GM12873 (cell line): ENCODE results near the gene UNCX.

Source experiments
- TF ChIP-seq, protein P1 (sequence below): IDR thresholded peaks from 2 replicates; pipeline ENCODE4 v1.5.1; 2012; ENCODE audit warnings: low read depth, mild to moderate bottlenecking, moderate library complexity, low read length, control low read depth; ENCODE audit not compliant: insufficient read depth; ENCODE audit errors: missing control alignments

Gene UNCX

DNA sequence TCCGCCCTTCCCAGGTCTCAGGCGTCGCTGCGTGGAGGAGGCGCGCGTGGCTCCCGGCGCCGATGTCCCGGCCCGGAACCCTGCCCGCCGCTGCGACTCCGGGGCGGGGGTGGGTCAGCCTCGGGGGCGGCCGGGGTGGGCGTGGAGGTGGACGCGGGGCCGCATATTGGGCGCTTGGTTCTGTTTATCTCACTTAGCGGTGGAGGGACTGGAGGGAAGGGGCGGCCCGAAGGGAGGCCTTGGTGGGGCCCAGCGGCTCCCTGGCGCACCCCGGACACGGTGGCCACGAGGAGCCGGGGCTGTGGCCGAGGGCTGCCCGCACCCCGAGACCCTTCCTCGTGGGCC is 8.6 kb downstream of the UNCX start:
- TF ChIP-seq, protein P1, sequence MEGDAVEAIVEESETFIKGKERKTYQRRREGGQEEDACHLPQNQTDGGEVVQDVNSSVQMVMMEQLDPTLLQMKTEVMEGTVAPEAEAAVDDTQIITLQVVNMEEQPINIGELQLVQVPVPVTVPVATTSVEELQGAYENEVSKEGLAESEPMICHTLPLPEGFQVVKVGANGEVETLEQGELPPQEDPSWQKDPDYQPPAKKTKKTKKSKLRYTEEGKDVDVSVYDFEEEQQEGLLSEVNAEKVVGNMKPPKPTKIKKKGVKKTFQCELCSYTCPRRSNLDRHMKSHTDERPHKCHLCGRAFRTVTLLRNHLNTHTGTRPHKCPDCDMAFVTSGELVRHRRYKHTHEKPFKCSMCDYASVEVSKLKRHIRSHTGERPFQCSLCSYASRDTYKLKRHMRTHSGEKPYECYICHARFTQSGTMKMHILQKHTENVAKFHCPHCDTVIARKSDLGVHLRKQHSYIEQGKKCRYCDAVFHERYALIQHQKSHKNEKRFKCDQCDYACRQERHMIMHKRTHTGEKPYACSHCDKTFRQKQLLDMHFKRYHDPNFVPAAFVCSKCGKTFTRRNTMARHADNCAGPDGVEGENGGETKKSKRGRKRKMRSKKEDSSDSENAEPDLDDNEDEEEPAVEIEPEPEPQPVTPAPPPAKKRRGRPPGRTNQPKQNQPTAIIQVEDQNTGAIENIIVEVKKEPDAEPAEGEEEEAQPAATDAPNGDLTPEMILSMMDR, result no peak

DNA sequence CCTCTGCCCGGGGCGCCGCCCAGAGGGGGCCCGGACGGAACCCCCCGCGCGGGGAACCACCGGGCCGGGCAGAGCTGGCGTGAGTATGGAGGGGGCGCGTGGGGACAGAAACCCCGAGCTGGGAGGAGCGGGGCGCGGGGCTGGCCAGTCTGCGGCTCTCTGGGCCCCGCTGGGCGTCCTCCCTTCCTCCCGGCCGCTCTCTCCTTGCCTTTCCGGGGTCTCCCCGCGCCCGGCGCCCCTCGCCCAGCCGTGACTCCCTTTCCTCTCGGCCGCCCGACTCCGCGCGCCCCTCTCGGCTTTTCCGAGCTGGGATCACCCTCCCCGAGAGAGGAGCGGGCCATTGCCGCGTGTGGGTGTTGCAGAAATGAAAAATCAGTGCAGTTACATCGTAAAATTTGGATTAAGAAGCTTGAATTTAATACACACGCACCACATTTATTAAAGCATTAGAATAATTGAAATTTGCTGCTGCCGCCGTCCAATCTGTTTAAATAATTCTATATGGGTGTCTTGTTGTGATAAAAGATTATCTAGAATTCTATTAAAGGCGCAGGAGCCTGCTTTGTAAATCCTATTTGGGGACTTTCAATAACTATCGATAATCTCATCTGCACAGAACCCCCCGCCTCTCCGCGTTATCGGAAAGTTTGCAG is 9.1 kb downstream of the UNCX start:
- TF ChIP-seq, protein P1, result no peak

DNA sequence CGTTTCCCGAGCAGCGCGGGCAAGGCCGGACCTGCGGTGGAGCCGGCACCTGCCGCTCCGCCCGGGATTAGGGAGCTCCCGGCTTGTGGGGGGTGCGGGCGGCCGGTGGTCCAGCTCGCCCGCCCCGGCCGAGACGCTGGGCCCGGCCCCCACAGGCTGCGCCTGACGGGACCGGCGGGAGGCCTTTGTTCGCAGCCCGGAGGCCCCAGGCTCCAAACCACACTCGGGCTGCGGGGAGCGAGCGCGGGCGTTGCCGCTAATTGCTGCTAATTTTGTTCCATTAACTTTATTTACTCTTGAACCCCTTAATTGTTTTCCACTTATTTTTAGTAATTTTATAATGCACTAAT is 9.6 kb downstream of the UNCX start:
- TF ChIP-seq, protein P1, result no peak

DNA sequence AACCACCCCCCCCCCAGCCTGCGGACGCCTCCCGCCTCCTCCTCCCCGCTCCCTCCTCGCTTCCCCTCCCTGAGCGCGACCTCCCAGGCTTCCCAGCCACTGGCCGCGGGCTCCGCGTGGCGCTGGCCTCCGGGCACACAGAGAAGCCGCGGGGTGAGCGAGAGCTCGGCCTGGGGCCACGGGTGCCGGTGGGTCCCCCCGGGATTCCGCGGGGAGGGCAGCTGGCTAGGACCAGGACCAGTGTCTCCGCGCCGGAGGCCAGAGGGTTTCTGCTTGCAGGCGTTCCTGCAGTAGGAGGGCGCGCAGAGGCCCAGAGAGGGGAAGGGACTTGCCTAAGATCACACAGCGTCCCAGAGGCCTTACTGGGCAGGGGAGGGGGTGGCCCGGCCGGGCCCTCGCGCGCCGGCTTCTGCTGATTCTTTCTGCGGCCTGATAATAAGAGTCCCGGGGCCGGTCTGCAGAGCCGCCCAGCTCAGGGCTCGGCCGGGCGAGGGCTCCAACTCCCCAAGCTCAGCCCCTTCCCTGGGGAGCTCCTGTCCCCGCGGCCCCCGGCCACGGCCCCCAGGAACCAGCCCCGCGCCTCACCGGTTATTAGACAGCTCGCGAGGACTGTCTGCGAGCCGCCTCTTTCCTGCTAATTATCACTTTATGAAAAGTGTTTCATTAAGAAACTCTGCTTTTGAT is 10.1 kb downstream of the UNCX start:
- TF ChIP-seq, protein P1, result no peak

DNA sequence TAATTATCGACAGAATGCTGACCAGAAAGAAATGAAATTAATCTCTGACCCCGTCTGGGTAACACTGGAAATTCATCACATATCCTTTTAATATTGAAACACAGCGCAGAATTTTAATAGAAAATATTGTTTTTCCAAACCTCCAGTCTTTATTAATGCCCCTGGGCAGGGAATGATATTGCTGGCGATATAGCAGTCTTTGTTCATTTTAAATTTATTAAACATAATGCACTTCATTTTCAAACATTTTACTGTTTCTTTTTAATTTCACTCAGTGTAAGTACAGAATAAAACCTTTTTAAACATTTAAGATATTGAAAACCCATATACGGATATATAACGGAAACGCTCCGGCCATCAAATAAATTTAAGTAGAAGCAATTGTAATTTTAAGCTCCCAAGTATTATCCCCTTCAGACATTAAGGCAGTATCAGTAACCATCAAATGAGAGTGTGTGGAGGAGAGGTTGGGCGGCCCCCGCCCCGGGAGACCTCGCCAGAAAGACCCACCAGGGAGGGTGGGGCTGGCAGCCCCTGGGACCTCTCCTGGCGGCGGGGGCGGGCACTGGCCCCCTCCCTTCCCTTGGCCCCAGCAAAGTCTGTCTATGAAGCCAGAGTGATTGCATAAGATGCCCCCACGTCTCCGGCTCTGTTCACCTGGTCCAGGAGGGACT is 10.8 kb downstream of the UNCX start:
- TF ChIP-seq, protein P1, result no peak

DNA sequence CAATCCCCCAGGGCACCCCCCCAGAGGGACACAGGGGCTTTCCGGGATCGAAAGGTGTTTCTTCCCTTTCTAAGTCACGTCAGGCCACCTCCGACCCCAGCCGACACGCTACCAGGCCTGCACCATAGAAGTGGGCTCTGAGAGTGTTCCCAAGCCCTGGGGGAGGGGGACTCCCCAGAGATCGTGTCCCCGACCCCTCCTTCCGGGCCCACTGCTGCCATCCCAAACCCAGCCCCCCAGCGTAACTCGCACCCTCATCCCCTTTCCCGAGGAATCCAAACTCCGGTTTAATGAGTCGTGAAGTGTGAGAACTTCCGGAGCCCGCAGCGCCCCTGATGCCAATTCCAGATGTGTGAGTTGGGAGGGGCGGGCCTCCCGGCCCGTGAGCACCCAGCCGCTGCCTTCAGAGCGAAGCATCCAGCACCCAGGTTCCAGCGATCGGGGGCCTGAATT is 11.3 kb downstream of the UNCX start:
- TF ChIP-seq, protein P1, result no peak

DNA sequence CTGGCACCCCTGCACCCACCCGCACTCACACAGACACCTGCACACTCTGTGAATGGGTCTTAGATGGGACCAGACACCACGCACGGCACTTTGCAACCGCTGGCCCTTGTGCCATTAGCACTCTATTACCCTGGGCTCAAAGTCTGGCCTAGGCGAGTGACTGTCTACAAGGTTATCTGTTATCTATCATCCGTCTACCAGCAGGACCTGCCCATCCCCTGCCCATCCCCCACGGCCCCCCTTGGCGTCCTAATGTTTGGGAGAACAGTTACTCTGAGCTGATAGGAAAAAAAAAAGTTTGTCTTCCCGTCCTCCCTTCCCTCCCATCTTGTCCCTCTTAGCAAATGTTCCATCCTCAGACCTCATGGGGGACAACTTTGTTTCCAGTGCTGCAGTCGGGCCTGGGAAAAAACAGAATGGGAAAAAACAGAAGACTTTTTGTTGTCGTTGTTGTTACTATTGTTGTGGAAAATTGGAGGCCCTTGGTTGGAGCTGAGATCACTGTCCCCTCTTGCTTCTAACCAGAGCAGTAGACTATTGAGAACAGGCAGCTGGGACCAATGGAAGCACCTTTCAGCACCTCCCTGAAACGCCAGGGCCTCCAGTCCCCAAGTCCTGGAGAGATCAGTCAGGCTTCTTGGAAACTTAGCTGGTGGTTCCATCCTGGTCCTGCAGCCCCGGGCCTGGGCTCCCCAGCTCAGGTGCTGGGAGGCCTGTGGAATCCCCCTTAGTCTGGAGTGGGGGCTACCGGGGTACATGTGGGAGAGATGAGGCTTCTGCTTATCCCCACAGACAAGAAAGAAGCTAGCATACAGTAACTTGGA is 12.2 kb downstream of the UNCX start:
- TF ChIP-seq, protein P1, result no peak
